GM19372 (cell line): ENCODE data around the gene ISL2.
"Not testable (repeated sequence)": the region's sequence is repeated elsewhere in the genome, so short reads cannot be mapped to it uniquely, and the experiment has no call there.

Source experiments
- ATAC-seq: cut with Tn5 transposase; IDR thresholded peaks from one replicate; pipeline ENCODE4 v1.9.1; 2021; ENCODE audit warnings: mild to moderate bottlenecking, low read depth, moderate library complexity; ENCODE audit not compliant: unreplicated experiment

The ISL2 gene

GRCh38 chr15:76336254-76337058 lies at the start of gene ISL2:
Gene ISL2, plus strand, starts transcription at chr15:76336773. Its CDS starts 111 bp downstream, at chr15:76336884.
- ATAC-seq: peak; percentile 54

- ATAC-seq: no peak
These were observed 47.0 kb upstream of the ISL2 start for GRCh38 chr15:76289582-76289981.

GRCh38 chr15:76293361-76293760 lies 43.2 kb upstream of the ISL2 start:
- ATAC-seq: no peak

GRCh38 chr15:76294463-76294862 lies 42.1 kb upstream of the ISL2 start:
- ATAC-seq: not testable (repeated sequence)

GRCh38 chr15:76296849-76297248 lies 39.7 kb upstream of the ISL2 start:
- no peak for ATAC-seq

GRCh38 chr15:76297951-76298350 lies 38.6 kb upstream of the ISL2 start:
- not testable (repeated sequence) for ATAC-seq

- no peak for ATAC-seq
These were observed 37.6 kb upstream of the ISL2 start for GRCh38 chr15:76298986-76299385.

GRCh38 chr15:76299786-76300185 lies 36.8 kb upstream of the ISL2 start:
- ATAC-seq: no peak

GRCh38 chr15:76303909-76304308 lies 32.7 kb upstream of the ISL2 start:
- ATAC-seq: no peak

GRCh38 chr15:76309601-76310330 lies 26.8 kb upstream of the ISL2 start:
- ATAC-seq: no peak

GRCh38 chr15:76310475-76311099 lies 26.0 kb upstream of the ISL2 start:
- ATAC-seq: no peak

GRCh38 chr15:76311100-76311953 lies 25.2 kb upstream of the ISL2 start, which contains the start of gene ETFA:
Gene ETFA, minus strand, starts transcription at chr15:76311469. Its CDS starts 81 bp downstream, at chr15:76311388.
- ATAC-seq: peak; percentile 99

GRCh38 chr15:76312540-76313174 lies 23.9 kb upstream of the ISL2 start:
- ATAC-seq: no peak

- not testable (repeated sequence) for ATAC-seq
These were observed 23.4 kb upstream of the ISL2 start for GRCh38 chr15:76313175-76313567.

- ATAC-seq: no peak
These were observed 22.8 kb upstream of the ISL2 start for GRCh38 chr15:76313731-76314130.

GRCh38 chr15:76320012-76320411 lies 16.6 kb upstream of the ISL2 start:
- ATAC-seq: no peak

GRCh38 chr15:76321171-76321570 lies 15.4 kb upstream of the ISL2 start:
- no peak for ATAC-seq

GRCh38 chr15:76321602-76322001 lies 15.0 kb upstream of the ISL2 start:
- ATAC-seq: no peak

GRCh38 chr15:76324066-76324465 lies 12.5 kb upstream of the ISL2 start:
- no peak for ATAC-seq

GRCh38 chr15:76325704-76326103 lies 10.9 kb upstream of the ISL2 start:
- no peak for ATAC-seq
